HG03103 (cell line): Measurements from ENCODE around the gene STAT2.
"Not testable (repeated sequence)": the region's sequence is repeated elsewhere in the genome, so short reads cannot be mapped to it uniquely, and the experiment has no call there.

Experiments
- ATAC-seq: cut with Tn5 transposase; IDR thresholded peaks from one replicate; pipeline ENCODE4 v1.9.1; 2021; ENCODE audit warnings: low read depth; ENCODE audit not compliant: unreplicated experiment

The STAT2 gene

GRCh38 chr12:56332512-56333196 is 27.3 kb downstream of the STAT2 start:
- ATAC-seq, result no peak

- no peak for ATAC-seq
These were observed 28.9 kb downstream of the STAT2 start for GRCh38 chr12:56330936-56331490.

- no peak for ATAC-seq
These were observed 33.4 kb downstream of the STAT2 start for GRCh38 chr12:56326533-56326932.

GRCh38 chr12:56326126-56326525 is 33.8 kb downstream of the STAT2 start:
- ATAC-seq, result no peak

- ATAC-seq, result no peak
These were observed 35.7 kb downstream of the STAT2 start for GRCh38 chr12:56324206-56324605.

- ATAC-seq, result not testable (repeated sequence)
These were observed 38.3 kb downstream of the STAT2 start for GRCh38 chr12:56321610-56322009.

GRCh38 chr12:56321027-56321426 is 38.9 kb downstream of the STAT2 start:
- no peak for ATAC-seq

GRCh38 chr12:56317675-56318074 is 42.2 kb downstream of the STAT2 start:
- ATAC-seq, result no peak

GRCh38 chr12:56315622-56316473 is 44.1 kb downstream of the STAT2 start, which contains the start of gene CNPY2:
Gene CNPY2, minus strand, starts transcription at chr12:56315988. Its CDS starts 771 bp downstream, at chr12:56315217.
- peak; percentile 85 for ATAC-seq

- ATAC-seq, result no peak
These were observed 44.7 kb downstream of the STAT2 start for GRCh38 chr12:56315249-56315621.

- ATAC-seq, result no peak
These were observed 48.9 kb downstream of the STAT2 start for GRCh38 chr12:56311003-56311402.

GRCh38 chr12:56308714-56309113 is 51.2 kb downstream of the STAT2 start:
- ATAC-seq, result no peak

- no peak for ATAC-seq
These were observed 52.5 kb downstream of the STAT2 start for GRCh38 chr12:56307221-56307965.

GRCh38 chr12:56304872-56305590 is 54.9 kb downstream of the STAT2 start:
- no peak for ATAC-seq

GRCh38 chr12:56304276-56304675 is 55.6 kb downstream of the STAT2 start:
- no peak for ATAC-seq

- no peak for ATAC-seq
These were observed 59.1 kb downstream of the STAT2 start for GRCh38 chr12:56300644-56301464.

- ATAC-seq, result peak; percentile 90
These were observed 59.9 kb downstream of the STAT2 start, which contains the start of gene CS for GRCh38 chr12:56299853-56300643. Gene CS, minus strand, starts transcription at chr12:56300330. Its CDS starts 129 bp downstream, at chr12:56300201.

- no peak for ATAC-seq
These were observed 60.5 kb downstream of the STAT2 start for GRCh38 chr12:56299308-56299852.
